ENCODE data around the gene DYNC1I2.
A peak's percentile ranks its signal among the peaks of the same experiment; 100 is the strongest.
"Not testable (repeated sequence)": the region's sequence is repeated elsewhere in the genome, so short reads cannot be mapped to it uniquely, and the experiment has no call there.

DYNC1I2 gene

DNA sequence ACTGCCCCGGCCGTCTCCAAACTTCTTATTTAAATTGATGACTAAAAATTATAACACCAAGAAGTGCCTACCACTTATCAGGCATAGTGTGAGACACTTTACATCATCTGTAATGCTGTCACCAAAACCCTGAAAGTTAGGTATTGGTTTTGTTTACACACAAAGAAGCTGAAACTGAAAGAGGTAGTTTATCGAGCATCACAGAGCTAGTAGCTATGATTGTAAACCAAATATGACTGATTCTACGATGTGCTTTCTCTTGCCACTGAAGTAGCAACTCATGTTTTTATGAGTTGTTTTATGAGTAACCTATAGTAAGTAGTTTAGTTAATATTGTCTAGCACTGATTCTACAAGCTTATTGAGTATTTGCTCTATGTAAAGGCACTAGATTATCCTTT lies 31.5 kb downstream of the DYNC1I2 start:
- no peak for DNase-seq

DNA sequence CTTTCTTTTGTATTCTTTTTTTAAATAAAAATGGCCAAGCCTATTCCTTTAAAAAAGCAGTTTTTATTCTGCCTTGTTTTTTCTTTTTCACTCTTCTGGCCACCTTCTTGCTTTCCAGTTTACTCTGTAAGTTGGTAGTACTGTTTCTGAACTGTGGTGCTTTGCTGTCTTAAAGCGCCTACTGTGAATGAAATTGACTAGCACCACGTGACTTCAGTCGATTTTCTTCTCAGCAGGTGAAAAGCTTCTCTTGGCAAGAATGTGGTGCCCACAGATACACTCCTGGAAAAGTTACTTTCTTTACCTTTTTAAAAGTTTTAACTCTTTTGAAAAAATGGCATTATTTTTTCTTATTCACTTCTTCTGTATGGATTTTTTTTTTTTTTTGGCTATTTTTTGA lies 32.4 kb downstream of the DYNC1I2 start:
- DNase-seq, result no peak

DNA sequence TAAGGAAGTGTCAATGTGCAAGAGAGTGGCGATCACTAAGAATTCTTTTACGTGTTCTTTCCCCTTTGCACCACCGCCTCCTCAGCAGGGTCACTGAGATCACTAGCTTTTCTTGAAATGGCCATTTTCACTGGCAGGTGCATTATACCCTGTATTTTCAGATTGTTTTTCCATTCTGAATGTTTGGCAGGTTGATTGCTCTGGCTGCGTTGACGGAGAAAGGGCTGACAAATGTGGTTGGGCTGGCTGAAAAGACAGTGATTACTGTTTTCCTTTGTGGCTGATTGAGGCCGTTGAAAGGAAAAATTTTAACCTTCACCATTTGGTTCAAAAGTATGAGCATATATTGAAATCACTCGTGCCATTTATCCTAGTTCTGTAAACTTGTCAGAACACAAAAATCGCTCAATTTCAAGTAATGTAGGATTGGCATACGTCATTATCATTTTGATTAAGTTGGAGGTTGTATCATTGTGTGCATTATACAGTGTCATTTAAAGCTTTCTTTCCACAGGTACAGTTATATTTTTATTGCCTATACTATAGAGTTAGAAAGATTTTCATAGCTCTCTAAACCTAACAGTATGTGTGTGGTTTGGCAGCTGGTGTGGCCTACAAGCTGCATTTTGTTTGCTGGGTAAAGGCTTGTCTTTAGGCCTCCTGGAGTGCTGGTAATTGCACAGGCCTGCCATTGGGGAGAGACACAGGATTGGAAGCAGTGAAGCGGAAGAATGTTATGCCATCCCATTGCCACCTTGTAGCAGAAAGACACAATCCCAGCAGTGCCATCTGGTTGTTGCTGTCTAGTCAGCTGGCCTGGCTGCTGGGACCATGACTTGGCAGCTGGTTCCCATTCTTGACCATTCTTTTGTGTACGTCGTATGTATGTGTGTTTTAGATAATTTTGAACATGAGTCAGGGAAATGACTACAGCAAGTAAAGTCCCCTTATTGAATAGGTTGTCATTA lies 36.7 kb downstream of the DYNC1I2 start:
- peak; percentile 0 to 2 for DNase-seq

DNA sequence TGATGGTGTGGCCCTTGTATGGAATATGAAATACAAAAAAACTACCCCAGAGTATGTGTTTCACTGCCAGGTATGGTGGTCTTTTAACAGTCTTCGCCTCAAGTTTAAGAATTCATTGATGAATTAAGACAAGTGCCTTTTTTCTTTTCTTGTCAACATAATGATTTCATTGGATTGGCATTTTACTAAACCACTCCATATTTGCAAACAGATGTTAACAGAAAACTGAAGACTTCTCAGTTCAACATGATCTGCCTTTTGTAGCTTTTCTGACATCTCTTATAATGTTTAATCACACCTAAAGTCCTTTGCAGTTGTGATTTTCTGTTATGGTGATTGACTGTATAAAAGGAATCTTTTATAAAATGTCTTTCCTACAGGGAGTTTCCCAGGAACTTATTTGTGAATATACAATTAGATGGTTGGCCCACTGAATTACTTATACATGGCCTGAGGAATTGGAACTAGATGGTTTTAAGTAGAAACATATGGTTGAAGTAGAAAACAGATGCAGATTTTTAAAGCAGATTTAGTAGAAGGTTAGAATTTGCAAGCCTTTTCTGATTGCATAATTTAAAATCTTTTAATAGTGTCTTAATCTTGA lies 39.7 kb downstream of the DYNC1I2 start:
- no peak for DNase-seq

DNA sequence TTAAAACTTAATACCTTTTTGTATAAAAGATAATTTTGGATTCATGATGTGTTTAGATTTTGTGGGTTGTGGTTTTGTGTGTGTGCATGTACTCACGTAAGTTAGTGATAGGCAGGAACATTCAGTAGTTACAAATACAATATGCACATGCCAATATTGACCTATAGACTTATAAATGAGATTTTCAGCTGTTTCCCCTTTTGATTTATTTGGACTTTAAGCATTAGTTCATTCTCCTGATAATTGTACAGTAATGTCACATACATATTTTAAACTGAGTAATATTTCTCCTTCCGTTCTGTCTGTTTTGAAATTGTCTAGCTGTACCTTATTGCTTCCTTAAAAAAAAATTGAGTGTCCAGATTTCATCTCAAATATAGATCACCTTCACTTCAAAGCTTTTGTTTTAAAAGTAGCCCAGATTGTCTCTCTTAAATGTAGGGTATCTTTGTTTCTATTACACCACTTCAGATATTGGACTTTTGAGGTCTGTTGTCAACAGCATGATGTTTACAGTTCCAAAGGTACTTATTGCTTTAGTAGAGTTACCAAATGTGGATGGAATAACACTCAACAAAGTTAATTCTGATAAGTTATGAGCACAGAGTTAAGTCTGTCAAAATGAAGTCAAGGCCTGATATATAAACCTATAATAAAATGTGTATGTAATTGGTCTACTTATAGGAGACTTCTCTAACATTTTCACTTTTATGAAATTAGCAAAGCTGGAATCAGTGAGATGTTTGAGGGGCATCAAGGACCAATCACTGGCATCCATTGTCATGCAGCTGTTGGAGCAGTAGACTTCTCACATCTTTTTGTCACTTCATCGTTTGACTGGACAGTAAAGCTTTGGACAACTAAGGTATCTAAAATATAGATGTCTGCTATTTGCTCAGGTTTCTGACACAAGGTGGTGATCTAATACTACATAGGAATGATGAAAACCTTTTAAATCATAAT lies 42.0 kb downstream of the DYNC1I2 start:
- no peak for DNase-seq

DNA sequence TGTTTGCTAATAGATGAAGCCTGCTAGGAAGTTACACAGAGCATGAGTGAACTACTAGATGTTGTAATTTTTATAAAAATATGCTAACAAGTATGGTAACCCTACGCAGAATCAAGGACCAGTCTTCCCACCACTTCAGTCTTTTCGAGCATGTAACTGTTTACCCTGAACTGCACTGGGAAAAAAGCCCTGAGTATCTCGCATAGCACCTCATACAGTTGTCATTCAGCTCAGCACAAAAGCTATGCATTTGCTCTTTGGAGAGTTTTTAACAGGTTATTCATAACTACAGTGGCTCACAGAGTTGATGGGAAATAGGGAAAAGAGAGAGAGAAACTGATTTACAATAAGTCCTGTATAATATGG lies 42.7 kb downstream of the DYNC1I2 start:
- no peak for DNase-seq

DNA sequence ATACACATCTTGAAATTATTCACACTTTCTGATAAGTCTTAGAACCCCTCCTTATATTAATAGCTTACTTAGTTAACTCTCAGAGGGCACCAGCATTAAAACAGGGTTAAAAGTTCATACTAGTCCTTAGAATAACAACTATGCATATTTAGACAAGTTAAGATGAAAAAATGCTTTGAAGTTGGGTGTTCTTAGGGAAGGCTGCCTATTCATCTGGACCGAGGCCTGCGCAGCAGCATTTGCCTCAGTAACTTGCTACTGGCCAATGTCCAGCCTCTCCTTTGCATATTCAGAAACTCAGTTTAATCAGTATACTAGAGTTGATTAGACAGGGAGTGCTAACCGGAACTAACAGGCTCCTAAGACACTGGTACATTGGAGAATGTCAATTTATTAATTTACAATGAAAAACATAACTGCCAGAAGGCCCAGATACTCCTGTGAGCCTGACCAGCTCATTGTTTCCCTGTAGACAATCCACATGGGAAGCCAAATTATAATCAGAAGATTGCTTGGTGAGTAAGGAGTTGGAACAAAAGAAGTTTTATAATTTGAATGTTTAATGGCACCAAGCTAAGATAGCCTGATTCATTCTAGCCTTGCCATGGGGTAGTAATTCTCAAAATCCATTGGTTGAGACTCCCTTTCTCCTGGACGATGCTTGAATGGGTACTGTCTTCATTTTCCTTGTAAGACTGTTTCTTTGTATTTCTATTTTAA lies 48.9 kb downstream of the DYNC1I2 start:
- no peak for DNase-seq

DNA sequence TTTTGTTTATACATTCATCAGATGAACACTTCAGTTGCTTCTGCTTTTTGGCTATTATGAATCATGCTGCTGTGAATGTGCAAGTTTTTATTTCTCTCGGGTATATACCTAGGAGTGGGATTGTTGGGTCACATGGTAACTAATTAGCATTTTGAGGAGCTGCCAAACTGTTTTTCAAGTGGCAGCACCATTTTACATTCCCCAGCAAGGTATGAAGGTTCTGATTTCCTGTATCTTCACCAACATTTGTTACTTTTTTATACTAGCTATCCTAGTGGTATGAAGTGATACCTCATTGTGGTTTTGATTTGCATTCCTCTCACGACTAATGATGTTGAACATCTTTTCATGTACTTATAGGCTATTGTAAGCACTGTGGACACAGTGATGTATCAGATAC lies 53.9 kb downstream of the DYNC1I2 start:
- no peak for DNase-seq

DNA sequence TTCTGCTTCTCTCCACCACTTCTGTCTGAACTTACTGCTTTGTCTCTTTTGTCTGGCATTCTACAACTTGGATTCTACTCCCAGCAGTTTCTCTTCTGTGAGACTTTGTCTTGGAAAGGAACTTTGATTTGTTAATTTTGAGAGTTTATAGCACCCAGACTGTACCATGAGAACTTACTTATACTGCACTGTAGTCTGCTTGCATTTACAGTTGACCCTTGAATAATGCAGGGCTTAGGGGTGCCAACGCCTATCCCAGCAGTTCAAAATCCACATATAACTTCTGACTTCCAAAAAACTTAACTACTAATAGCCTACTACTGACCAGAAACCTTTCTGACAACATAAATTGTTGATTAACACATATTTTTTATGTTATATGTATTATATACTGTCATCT lies 55.5 kb downstream of the DYNC1I2 start:
- no peak for DNase-seq

DNA sequence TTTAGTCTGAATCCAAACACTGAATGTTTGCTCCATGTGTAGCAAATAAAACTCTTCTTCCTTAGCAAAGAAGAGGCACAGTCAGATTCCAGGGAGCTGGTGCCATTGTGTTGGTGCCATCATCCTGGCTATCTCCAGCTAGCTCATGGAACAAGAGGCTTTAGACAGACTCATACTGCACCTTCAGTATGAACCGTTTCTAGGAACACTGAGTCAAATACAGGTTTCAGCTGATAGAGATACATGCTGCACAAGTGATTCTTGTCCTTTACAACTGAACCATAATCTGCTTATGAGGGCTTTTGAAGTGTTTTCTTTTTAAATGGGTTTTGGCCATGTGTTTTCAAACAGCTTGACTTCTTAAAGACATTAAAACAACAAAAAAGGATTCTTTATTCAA lies 57.9 kb downstream of the DYNC1I2 start:
- no peak for DNase-seq

DNA sequence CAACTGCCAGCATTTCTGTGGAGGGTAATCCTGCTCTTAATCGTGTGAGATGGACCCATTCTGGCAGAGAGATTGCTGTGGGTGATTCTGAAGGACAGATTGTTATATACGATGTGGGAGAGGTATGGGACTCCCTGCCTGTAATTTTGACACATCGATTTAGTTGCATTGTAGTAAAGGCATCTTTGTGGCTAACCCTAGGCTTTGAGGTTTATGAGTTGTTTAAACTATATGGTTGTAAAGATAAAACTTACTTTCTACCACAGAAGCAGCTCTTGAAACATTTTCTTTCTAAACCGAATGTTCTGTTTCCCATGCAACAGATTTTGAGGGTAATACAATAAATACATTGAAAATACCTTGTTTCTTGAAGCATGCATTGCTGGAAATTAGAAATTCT lies 58.5 kb downstream of the DYNC1I2 start:
- DNase-seq, result no peak

DNA sequence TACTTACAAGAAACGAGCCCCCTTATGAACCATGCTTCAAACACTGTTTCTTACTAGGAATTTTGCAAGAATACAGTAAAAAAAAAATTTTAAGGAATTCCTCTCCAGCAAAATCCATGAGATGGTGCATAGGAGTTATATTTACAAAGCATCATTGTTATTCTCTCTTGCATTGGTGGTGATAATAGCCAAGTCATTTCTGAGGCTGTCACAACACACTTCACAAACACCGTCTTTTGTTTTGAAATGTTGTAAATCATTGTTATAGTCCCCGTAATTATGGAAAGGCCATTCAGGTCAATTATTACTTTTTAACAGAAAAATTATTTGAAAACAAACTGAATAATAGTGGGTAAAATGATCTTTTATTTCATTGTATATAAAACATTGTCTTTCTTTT lies 60.1 kb downstream of the DYNC1I2 start:
- no peak for DNase-seq

DNA sequence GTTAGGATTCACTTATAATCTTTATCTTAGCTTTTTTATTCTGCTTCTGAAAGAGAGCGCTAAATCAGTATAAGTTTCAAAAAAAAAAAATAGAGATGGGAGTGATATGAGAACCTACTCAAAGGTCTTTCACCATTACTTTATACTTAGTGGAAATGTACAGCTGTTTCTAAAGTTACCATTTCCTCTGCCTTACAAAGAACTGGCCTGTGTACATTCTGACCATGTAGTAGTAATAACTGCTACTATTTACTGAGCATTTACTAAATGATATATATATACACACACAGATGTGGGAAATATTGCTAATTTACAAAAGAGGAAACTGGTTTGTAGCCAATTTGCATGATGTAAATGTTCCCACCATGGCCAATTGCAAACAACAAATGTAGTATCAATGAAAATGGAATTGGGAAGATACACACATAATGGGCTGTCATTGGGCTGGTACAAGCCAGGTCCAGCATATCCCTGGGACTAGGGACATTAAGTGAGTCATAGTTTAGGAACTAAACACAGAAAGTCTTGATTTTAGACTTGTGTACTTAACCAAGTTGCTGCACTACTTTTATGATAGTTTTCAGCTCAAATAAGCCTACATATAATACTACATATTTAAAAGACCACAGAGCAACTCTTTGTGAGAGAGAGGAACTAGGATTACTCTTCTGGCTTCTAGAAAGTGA lies 67.1 kb downstream of the DYNC1I2 start:
- DNase-seq, result no peak

DNA sequence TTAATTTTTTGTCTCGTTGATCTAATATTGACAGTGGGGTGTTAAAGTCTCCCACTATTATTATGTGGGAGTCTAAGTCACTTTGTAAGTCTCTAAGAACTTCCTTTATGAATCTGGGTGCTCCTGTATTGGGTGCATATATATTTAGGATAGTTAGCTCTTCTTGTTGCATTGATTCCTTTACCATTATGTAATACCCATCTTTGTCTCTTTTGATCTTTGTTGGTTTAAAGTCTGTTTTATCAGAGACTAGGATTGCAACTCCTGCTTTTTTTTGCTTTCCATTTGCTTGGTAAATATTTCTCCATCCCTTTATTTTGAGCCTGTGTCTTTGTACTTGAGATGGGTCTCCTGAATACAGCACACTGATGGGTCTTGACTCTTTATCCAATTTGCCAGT lies 71.5 kb downstream of the DYNC1I2 start:
- not testable (repeated sequence) for DNase-seq

DNA sequence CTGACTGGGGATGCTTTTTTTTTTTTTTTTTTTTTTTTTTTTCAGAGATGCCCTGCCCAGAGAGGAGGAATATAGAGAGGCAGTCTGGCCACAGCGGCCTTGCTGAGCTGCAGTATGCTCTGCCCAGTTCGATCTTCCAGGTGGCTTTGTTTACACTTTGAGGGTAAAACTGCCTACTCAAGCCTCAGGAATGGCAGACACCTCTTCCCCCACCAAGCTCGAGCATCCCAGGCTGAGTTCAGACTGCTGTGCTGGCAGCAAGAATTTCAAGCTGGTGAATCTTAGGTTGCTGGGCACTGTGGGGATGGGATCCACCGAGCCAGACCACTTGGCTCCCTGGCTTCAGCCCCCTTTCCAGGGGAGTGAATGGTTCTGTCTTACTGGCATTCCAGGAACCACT lies 73.9 kb downstream of the DYNC1I2 start:
- not testable (repeated sequence) for DNase-seq

DNA sequence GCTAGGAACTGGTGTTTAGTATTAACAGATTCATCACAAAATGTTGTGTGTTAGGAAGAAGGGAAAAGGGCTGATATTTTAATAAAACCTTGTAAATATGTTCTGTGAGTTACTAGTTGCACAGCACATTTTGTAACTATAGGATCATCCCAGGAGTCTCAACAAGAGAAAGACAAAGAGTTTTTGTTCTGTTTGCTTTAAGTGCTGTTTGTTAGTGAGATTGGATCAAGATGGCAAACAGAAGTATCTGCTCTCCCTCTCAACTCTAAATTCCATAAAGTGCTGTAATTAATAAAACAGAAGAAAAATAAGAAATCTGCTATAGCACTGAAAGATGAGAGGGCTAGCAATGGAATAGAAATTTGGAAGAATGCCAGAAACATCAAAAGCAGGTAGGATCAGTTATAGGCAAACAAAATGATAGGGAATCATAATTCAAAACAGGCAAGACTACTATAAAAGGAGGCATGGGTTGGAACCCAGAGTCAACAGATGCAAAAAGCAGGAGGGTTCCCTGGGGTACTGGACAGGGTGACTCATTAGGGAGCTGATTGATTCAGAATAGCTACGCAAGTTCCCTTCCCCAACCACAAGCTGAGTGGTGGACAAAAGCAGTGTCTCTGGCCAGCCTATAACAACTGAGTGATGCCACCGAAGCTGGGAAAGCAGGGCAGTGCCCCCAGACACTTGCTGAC lies 75.8 kb downstream of the DYNC1I2 start:
- DNase-seq, result no peak

DNA sequence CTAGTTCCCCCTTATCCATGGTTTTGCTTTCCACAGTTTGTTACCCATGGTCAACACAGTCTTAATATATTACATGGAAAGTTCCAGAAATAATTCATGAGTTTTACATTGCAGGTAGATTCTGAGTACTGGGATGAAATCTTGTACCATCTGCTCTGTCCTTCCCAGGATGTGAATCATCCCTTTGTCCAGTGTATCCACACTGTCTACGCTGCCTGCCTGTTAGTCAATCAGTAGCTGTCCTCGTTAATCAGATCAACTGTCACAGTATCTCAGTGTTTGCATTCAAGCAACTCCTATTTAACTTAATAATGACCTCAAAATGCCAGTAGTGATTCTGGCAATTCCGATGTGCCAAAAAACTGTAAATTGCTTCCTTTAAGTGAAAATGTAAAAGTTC lies 76.3 kb downstream of the DYNC1I2 start:
- no peak for DNase-seq

DNA sequence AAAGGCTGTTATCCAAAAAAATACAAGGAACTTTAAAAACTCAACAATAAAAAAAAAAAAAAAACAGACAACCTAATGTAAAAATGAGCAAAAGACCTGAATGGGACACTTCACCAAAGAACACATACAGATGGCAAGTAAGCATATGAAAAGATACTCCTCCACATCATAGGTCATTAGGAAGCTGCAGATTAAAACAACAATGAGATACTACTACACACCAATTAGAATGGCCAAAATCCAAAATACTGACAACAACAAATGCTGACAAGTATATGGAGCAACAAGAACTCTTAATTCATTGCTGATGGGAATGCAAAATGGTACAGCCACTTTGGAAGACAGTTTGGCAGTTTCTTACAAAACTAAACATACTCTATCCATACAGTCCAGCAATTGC lies 84.2 kb downstream of the DYNC1I2 start:
- DNase-seq, result no peak

DNA sequence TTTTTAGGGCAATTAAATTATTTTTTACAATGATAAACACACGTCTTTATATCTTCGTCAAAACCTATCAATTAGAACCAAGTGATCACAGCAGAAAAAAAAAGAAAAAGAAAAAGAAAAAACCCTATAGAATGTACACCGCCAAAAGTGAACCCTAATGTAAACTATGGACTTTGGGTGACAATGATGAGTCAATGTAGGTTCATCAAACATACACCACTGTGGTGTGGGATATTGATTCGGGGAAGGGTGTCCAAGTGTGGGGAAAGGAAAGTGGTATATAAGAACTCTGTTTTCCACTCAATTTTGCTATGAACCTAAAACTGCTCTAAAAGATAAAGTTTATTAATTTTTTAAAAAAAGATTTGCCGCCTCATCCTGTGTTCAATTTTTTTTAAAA lies 85.1 kb downstream of the DYNC1I2 start:
- no peak for DNase-seq

DNA sequence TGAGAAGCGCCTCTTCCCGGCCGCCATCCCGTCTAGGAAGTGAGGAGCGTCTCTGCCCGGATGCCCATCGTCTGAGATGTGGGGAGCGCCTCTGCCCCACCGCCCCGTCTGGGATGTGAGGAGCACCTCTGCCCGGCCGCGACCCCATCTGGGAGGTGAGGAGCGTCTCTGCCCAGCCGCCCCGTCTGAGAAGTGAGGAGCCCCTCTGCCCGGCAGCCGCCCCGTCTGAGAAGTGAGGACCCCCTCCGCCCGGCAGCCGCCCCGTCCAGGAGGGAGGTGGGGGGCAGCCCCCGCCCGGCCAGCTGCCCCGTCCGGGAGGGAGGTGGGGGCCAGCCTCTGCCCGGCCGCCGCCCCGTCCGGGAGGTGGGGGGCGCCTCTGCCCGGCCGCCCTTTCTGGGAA lies 87.3 kb downstream of the DYNC1I2 start:
- DNase-seq, result not testable (repeated sequence)

DNA sequence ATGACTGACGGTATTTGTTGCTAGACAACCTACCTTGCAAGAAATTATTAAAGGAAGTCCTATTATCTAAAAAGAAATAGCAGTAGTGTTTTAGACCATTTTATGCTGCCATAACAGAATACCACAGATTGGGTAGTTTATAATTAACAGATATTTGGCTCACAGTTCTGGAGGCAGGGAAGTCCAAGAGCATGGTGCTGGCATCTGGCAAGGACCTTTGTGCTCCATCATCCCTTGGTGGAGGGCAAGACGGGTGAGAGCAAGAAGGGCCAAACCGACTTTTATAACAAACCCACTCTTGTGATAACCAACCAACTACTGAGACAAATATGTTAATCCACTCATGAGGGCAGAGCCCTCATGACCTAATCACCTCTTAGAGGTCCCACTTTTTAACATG lies 91.2 kb downstream of the DYNC1I2 start:
- DNase-seq, result no peak
